Measurements from ENCODE around the gene NSFL1C. TPM values are rescaled to one million over a fixed set of nuclear protein-coding genes. Genes with fewer than 3 reads are reported as not detected.

NSFL1C gene
- total and polyA plus RNA-seq, 2 of the 4 experiments (the other 2 are of a cell fraction): 33.0 to 40.3 TPM

- TF ChIP-seq SMC3 (IDR thresholded peaks at IDR 0.05; ENCODE audit: low read depth, low read length): peak; percentile 93
Observed at GRCh38 chr20:1503564-1504227, 37.0 kb upstream of the NSFL1C start (continued).

- Histone ChIP-seq H2AK5ac (ENCODE audit: low read depth, low read length) (no peak overlapping the region), H3K36me3 (ENCODE audit: control insufficient read depth, insufficient read depth, low read length) (no peaks in the 10 kb centered on the region), H3K18ac (ENCODE audit: low read depth, low read length) (no peak overlapping the region), H3K9ac (ENCODE audit: low read depth, low read length) (no peak overlapping the region), H3K23ac (ENCODE audit: low read depth, low read length) (no peak overlapping the region), H4K8ac (ENCODE audit: low read depth in 2 of 2, low read length in 2 of 2) (no peak overlapping the region), H2AK9ac (replicated peaks; ENCODE audit: low read depth, low read length, poor library complexity) (no peak overlapping the region), H4K91ac (ENCODE audit: insufficient read depth, low read depth, low read length) (no peak overlapping the region), H3K9me1 (ENCODE audit: insufficient read depth, low read length) (no peaks in the 10 kb centered on the region), H2BK20ac (ENCODE audit: low read depth, low read length) (no peak overlapping the region), H2BK5ac (ENCODE audit: low read depth, low read length, poor library complexity, severe bottlenecking) (no peak overlapping the region), H3K27me3 (ENCODE audit: control insufficient read depth, insufficient read depth, low read length) (peaks cover 10% of the 10 kb centered on the region), H3K27ac (ENCODE audit: insufficient read depth, low read length) (no peak overlapping the region), H4K20me1 (ENCODE audit: insufficient read depth, low read length) (no peaks in the 10 kb centered on the region), H2AFZ (replicated peaks; ENCODE audit: low read length, poor library complexity) (no peak overlapping the region), H3K9me3 (ENCODE audit: control insufficient read depth, insufficient read depth, low read length) (no peaks in the 10 kb centered on the region), H3K4me1 (ENCODE audit: control insufficient read depth, insufficient read depth, low read length) (no peaks in the 10 kb centered on the region), H3K79me1 (ENCODE audit: low read depth in 1 of 2, low read length in 2 of 2) (no peaks in the 10 kb centered on the region), H3K4me2 (ENCODE audit: low read depth, low read length) (no peak overlapping the region), H2BK15ac (ENCODE audit: low read depth, low read length) (no peak overlapping the region), H4K5ac (ENCODE audit: low read depth, low read length) (no peak overlapping the region), H2BK120ac (ENCODE audit: low read depth, low read length) (no peak overlapping the region), H3K14ac (replicated peaks; ENCODE audit: low read depth, low read length) (no peak overlapping the region), H3K4ac (ENCODE audit: low read depth, low read length) (no peak overlapping the region), H3K56ac (ENCODE audit: extremely low read depth, insufficient read depth, low read length) (no peak overlapping the region), H3K4me3 (ENCODE audit: insufficient read depth, low read depth, low read length) (no peak overlapping the region)
- in situ Hi-C loops (cut with MboI; ENCODE audit: low sequenced_read_pairs) (no loop called here), dilution Hi-C loops (cut with HindIII; ENCODE audit: low sequenced_read_pairs, unreplicated experiment) (no loop called here), intact Hi-C loops (cut with micrococcal nuclease) (no loop called here)
- no TSS peak for BruUV-seq (replicated peaks)
- TF ChIP-seq RCOR1 (IDR thresholded peaks at IDR 0.05; ENCODE audit: insufficient replicate concordance, low read length) (no peak), USF2 (IDR thresholded peaks at IDR 0.05; ENCODE audit: low read depth, low read length) (no peak), MAZ (IDR thresholded peaks at IDR 0.05; ENCODE audit: borderline replicate concordance, low read depth, low read length) (no peak), CTCF (conservative IDR thresholded peaks at IDR 0.05; ENCODE audit: low read depth, low read length) (no peak), MAFK (IDR thresholded peaks at IDR 0.05; ENCODE audit: low read depth, low read length) (no peak), FOS (IDR thresholded peaks at IDR 0.05; ENCODE audit: low read depth, low read length) (no peak), BHLHE40 (IDR thresholded peaks at IDR 0.05; ENCODE audit: low read depth, low read length) (no peak), ELK1 (IDR thresholded peaks at IDR 0.05; ENCODE audit: borderline replicate concordance, low read depth, low read length) (no peak), MXI1 (IDR thresholded peaks at IDR 0.05; ENCODE audit: borderline replicate concordance, low read depth, low read length) (no peak), RAD21 (IDR thresholded peaks at IDR 0.05; ENCODE audit: low read length) (no peak), RFX5 (IDR thresholded peaks at IDR 0.05; ENCODE audit: low read depth, low read length) (no peak), CEBPB (IDR thresholded peaks at IDR 0.05; ENCODE audit: low read depth, low read length) (no peak), CHD1 (IDR thresholded peaks at IDR 0.05; ENCODE audit: low read depth, low read length) (no peak)
- CTCF ChIA-PET: no interaction called here
- no peak for DNase-seq
- ATAC-seq (ENCODE audit: low read depth): no peak
- POLR2A ChIA-PET (ENCODE audit: unreplicated experiment): no interaction called here
- 0% methylated on average over 1 of the region's 3 CpGs; no CpG with 5 or more reads in 1 of the 2 experiments for WGBS, 2 experiments (ENCODE audit: extremely low coverage in 2 of 2, insufficient read length in 1 of 2)
Observed at GRCh38 chr20:1500496-1500895, 33.8 kb upstream of the NSFL1C start.
